B cell (primary cell): Measurements from ENCODE around the gene EIF1B.

Experiments
- EZH2 ChIP-seq: IDR thresholded peaks from 2 replicates; pipeline ENCODE4 v1.6.1; 2012; ENCODE audit warnings: borderline replicate concordance, low read depth, mild to moderate bottlenecking, moderate library complexity, low read length; ENCODE audit not compliant: insufficient read depth, poor library complexity, severe bottlenecking
- TF ChIP-seq, protein P1 (sequence below): fragments of 200-600 bp; IDR thresholded peaks from one replicate; pipeline ENCODE4 v1.8.0; 2022; ENCODE audit warnings: antibody characterized with exemption, mild to moderate bottlenecking

GRCh38 chr3:40264451-40264850 is 45.1 kb upstream of the EIF1B start:
- TF ChIP-seq, protein P1, sequence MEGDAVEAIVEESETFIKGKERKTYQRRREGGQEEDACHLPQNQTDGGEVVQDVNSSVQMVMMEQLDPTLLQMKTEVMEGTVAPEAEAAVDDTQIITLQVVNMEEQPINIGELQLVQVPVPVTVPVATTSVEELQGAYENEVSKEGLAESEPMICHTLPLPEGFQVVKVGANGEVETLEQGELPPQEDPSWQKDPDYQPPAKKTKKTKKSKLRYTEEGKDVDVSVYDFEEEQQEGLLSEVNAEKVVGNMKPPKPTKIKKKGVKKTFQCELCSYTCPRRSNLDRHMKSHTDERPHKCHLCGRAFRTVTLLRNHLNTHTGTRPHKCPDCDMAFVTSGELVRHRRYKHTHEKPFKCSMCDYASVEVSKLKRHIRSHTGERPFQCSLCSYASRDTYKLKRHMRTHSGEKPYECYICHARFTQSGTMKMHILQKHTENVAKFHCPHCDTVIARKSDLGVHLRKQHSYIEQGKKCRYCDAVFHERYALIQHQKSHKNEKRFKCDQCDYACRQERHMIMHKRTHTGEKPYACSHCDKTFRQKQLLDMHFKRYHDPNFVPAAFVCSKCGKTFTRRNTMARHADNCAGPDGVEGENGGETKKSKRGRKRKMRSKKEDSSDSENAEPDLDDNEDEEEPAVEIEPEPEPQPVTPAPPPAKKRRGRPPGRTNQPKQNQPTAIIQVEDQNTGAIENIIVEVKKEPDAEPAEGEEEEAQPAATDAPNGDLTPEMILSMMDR: no peak
- TF ChIP-seq EZH2: no peak
